ENCODE results near the gene PCCA. TPM values are rescaled to one million over a fixed set of nuclear protein-coding genes. Genes with fewer than 3 reads are reported as not detected.

PCCA gene
- total and polyA plus RNA-seq, 2 donors (not counting 1 experiment from before 2014, with no cell fraction given) = 4.8 to 17.4 TPM

- H3K9me3 Mint-ChIP-seq (ENCODE audit: insufficient read depth) = no peaks in the 10 kb centered on the region
- DNase-seq (no peak), ATAC-seq (ENCODE audit: low read depth) (no peak)
- no peaks in the 10 kb centered on the region for H3K4me1 Mint-ChIP-seq
- Histone ChIP-seq H3K4me3 (ENCODE audit: control extremely low read depth in 1 of 5, extremely low read depth in 1 of 5, insufficient read depth in 1 of 5, low read depth in 2 of 5, low read length in 4 of 5) (no peak overlapping the region), H3K4me1 (ENCODE audit: control insufficient read depth in 2 of 2, insufficient read depth in 2 of 2, low read length in 2 of 2) (no peaks in the 10 kb centered on the region), H3K9me3 (ENCODE audit: control extremely low read depth in 1 of 3, control insufficient read depth in 2 of 3, insufficient read depth in 1 of 3, low read length in 2 of 3) (no peaks in the 10 kb centered on the region), H3K9ac (ENCODE audit: low read length) (no peak overlapping the region), H2AFZ (ENCODE audit: insufficient read depth, low read depth, low read length, poor library complexity, severe bottlenecking) (no peak overlapping the region), H3K4me2 (replicated peaks; ENCODE audit: low read depth, low read length, poor library complexity, severe bottlenecking) (no peak overlapping the region), H3K27me3 (replicated peaks in 1 of 4; ENCODE audit: control extremely low read depth in 1 of 4, control insufficient read depth in 3 of 4, insufficient read depth in 4 of 4, low read length in 3 of 4) (no peaks in the 10 kb centered on the region), H3K79me2 (ENCODE audit: control insufficient read depth, insufficient read depth, low read length) (no peaks in the 10 kb centered on the region), H3K36me3 (replicated peaks in 1 of 2; ENCODE audit: control extremely low read depth in 1 of 2, control insufficient read depth in 1 of 2, extremely low read depth in 1 of 2, insufficient read depth in 2 of 2, low read length in 1 of 2) (peaks cover 0 to 1% of the 10 kb centered on the region in 2 experiments), H4K20me1 (ENCODE audit: control insufficient read depth, insufficient read depth, low read length, poor library complexity, severe bottlenecking) (no peaks in the 10 kb centered on the region), H3K27ac (ENCODE audit: low read length in 2 of 2) (no peak overlapping the region)
- WGBS (ENCODE audit: insufficient coverage) = 93% methylated on average over 11 of the region's 12 CpGs
- ChIA-PET POLR2A (no interaction called here), CTCF (no interaction called here)
- H3K27ac Mint-ChIP-seq = no peak overlapping the region
- intact Hi-C loops (cut with micrococcal nuclease) = no loop called here
- H3K4me3 Mint-ChIP-seq = no peak overlapping the region
- no peaks in the 10 kb centered on the region for H3K27me3 Mint-ChIP-seq
- TF ChIP-seq CTCF (IDR thresholded peaks at IDR 0.05) (no peak), EZH2 (IDR thresholded peaks at IDR 0.05; ENCODE audit: borderline replicate concordance, insufficient read depth, low read depth, low read length, poor library complexity, severe bottlenecking) (no peak)
These were observed 186.1 kb downstream of the PCCA start for GRCh38 chr13:100274942-100275506.

DNA sequence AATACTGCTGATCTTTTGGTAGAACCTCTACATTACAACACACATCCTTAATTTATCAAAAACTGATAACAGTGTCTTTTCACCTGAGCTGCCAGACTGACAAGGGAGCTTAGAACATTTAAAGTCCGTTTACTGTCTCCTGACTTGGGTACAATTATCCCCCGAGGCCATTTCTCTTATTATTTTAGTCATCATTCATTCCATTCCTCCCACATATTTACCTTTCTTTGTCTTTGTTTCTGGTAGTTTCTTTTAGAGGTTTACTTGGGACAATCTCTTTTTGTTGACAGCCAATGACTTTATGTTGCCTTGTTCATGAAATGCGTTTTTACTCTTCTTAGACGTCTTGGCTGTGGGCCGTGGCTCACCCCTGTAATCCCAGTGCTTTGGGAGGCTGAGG lies 186.9 kb downstream of the PCCA start:
- no peaks in the 10 kb centered on the region for H3K4me1 ChIP-seq (ENCODE audit: control insufficient read depth in 2 of 2, insufficient read depth in 2 of 2, low read length in 2 of 2)
- POLR2A ChIA-PET = no interaction called here
- DNase-seq = no peak
- H3K4me2 ChIP-seq (replicated peaks; ENCODE audit: low read depth, low read length, poor library complexity, severe bottlenecking) = no peak overlapping the region
- H3K4me1 Mint-ChIP-seq = no peaks in the 10 kb centered on the region
- no peaks in the 10 kb centered on the region for H3K79me2 ChIP-seq (ENCODE audit: control insufficient read depth, insufficient read depth, low read length)
- no peak overlapping the region for H3K9ac ChIP-seq (ENCODE audit: low read length)
- H3K4me3 Mint-ChIP-seq = no peak overlapping the region
- H3K27me3 ChIP-seq (replicated peaks in 1 of 4; ENCODE audit: control extremely low read depth in 1 of 4, control insufficient read depth in 3 of 4, insufficient read depth in 4 of 4, low read length in 3 of 4) = no peaks in the 10 kb centered on the region
- H3K9me3 Mint-ChIP-seq (ENCODE audit: insufficient read depth) = no peaks in the 10 kb centered on the region
- WGBS (ENCODE audit: insufficient coverage) = 100% methylated on average over 1 of the region's 5 CpGs
- no peaks in the 10 kb centered on the region for H4K20me1 ChIP-seq (ENCODE audit: control insufficient read depth, insufficient read depth, low read length, poor library complexity, severe bottlenecking)
- TF ChIP-seq CTCF (IDR thresholded peaks at IDR 0.05) = no peak
- no peak for TF ChIP-seq EZH2 (IDR thresholded peaks at IDR 0.05; ENCODE audit: borderline replicate concordance, insufficient read depth, low read depth, low read length, poor library complexity, severe bottlenecking)
- no peak overlapping the region for H3K27ac ChIP-seq (ENCODE audit: low read length in 2 of 2)
- peaks cover 0 to 1% of the 10 kb centered on the region in 2 experiments for H3K36me3 ChIP-seq (replicated peaks in 1 of 2; ENCODE audit: control extremely low read depth in 1 of 2, control insufficient read depth in 1 of 2, extremely low read depth in 1 of 2, insufficient read depth in 2 of 2, low read length in 1 of 2)
- intact Hi-C loops (cut with micrococcal nuclease) = no loop called here
- no peak overlapping the region for H3K27ac Mint-ChIP-seq
- H3K4me3 ChIP-seq (ENCODE audit: control extremely low read depth in 1 of 5, extremely low read depth in 1 of 5, insufficient read depth in 1 of 5, low read depth in 2 of 5, low read length in 4 of 5) = no peak overlapping the region
- no peaks in the 10 kb centered on the region for H3K27me3 Mint-ChIP-seq
- no peak overlapping the region for H2AFZ ChIP-seq (ENCODE audit: insufficient read depth, low read depth, low read length, poor library complexity, severe bottlenecking)
- CTCF ChIA-PET = no interaction called here
- no peak for ATAC-seq (ENCODE audit: low read depth)
- no peaks in the 10 kb centered on the region for H3K9me3 ChIP-seq (ENCODE audit: control extremely low read depth in 1 of 3, control insufficient read depth in 2 of 3, insufficient read depth in 1 of 3, low read length in 2 of 3)
